Gastroesophageal sphincter (tissue), 4 donors: ENCODE results near the gene WRAP53. TPM values are rescaled to one million over a fixed set of nuclear protein-coding genes. Genes with fewer than 3 reads are reported as not detected.
"Not testable (repeated sequence)": the region's sequence is repeated elsewhere in the genome, so short reads cannot be mapped to it uniquely, and the experiment has no call there.

ENCODE experiments used
- ATAC-seq: fragments of 150-250 bp; one replicate; pipeline ENCODE4 v1.9.1; 2016; ENCODE audit warnings: mild to moderate bottlenecking, moderate library complexity
- H3K27ac ChIP-seq, 4 donors: fragments of 200-600 bp; sonication (generic) in 3 of 4; 1 replicate in 3 of 4; 2 replicates in 1 of 4; pipeline ENCODE4 v1.5.1; 2016 to 2019
- H3K27me3 ChIP-seq: fragments of 200-600 bp; sonication (generic); one replicate; pipeline ENCODE4 v1.5.1; 2019
- H3K36me3 ChIP-seq, 2 donors: fragments of 200-600 bp; sonication (generic); one replicate each; pipeline ENCODE4 v1.5.1; 2019; ENCODE audit warnings: control low read depth in 1 of 2
- H3K4me1 ChIP-seq, 3 donors: fragments of 200-600 bp; sonication (generic); 1 replicate in 2 of 3; 2 replicates in 1 of 3; pipeline ENCODE4 v1.5.1; 2016 to 2019; ENCODE audit warnings: control low read depth in 2 of 3
- H3K4me3 ChIP-seq, 2 donors: fragments of 200-600 bp; sonication (generic); one replicate each; pipeline ENCODE4 v1.5.1; 2019; ENCODE audit warnings: mild to moderate bottlenecking in 1 of 2, moderate library complexity in 1 of 2
- H3K9me3 ChIP-seq, 3 donors: fragments of 200-600 bp; sonication (generic); one replicate each; pipeline ENCODE4 v1.5.1; 2017 to 2019; ENCODE audit warnings: control low read depth in 2 of 3
- CTCF ChIP-seq, 4 experiments: fragments of 200-600 bp in 2 of 4; fragments of 450-650 bp in 2 of 4; sonication (generic) in 1 of 4; IDR thresholded peaks; one replicate each; pipeline ENCODE4 v1.5.1; 2017 to 2019; ENCODE audit warnings: antibody characterized with exemption in 4 of 4, mild to moderate bottlenecking in 2 of 4, moderate library complexity in 2 of 4
- EP300 ChIP-seq: sonication (generic); formaldehyde crosslinking; IDR thresholded peaks from one replicate; pipeline ENCODE4 v1.6.1; 2017; ENCODE audit warnings: antibody characterized with exemption, mild to moderate bottlenecking
- POLR2A ChIP-seq, 2 donors: fragments of 450-650 bp; IDR thresholded peaks; one replicate each; pipeline ENCODE4 v1.6.1; 2017; ENCODE audit warnings: antibody characterized with exemption in 2 of 2, mild to moderate bottlenecking in 2 of 2, moderate library complexity in 1 of 2
- POLR2AphosphoS5 ChIP-seq: sonication (generic); formaldehyde crosslinking; IDR thresholded peaks from one replicate; pipeline ENCODE4 v1.6.1; 2017; ENCODE audit warnings: antibody characterized with exemption
- WGBS, 2 donors: methylation state at CpG; one replicate each; pipeline ENCODE4 v1.1.5; 2018; ENCODE audit warnings: low coverage in 1 of 2; 5-methylcytosine and 5-hydroxymethylcytosine counted together
- total RNA-seq, 4 donors: library from RNA; depleted of rRNA; stranded (reverse); fragments of >200 nt; gene quantifications; one replicate each; pipeline ENCODE4 v1.1.0, GENCODE V29; 2016

The WRAP53 gene
- total RNA-seq, result 1 to 10 TPM; 2.8 to 4.7 (median 3.9) TPM

DNA sequence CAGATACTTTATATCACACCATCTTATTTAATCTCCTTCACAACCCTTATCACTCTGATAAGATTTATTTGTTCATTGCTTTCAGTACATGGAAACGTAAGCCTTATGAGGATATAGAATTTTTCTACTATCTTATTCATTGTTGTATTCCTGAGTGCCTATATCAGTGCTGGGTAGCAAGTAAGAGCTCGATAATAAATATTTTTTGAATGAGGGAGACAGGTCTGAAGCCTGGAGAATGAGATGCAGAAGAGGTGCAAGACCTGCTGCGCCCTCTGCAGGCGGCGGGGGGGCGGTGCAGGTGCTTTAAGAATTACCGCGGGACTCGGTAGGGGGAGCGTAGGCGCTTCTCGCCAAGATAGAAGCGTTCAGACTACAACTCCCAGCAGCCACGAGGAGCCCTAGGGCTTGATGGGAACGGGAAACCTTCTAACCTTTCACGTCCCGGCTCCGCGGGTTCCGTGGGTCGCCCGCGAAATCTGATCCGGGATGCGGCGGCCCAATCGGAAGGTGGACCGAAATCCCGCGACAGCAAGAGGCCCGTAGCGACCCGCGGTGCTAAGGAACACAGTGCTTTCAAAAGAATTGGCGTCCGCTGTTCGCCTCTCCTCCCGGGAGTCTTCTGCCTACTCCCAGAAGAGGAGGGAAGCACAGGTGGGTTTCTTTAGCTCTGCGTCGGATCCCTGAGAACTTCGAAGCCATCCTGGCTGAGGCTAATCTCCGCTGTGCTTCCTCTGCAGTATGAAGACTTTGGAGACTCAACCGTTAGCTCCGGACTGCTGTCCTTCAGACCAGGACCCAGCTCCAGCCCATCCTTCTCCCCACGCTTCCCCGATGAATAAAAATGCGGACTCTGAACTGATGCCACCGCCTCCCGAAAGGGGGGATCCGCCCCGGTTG, at the start of gene WRAP53:
TSS of gene WRAP53 (plus strand) at position 570 of the 900 bp plus-strand sequence. CDS start at position 742, 172 bp downstream.
- H3K27me3 ChIP-seq, result no peaks in the 10 kb centered on the region
- peak within 1 kb of the TSS; percentile 88 to 97 (median 96) for H3K27ac ChIP-seq
- TF ChIP-seq EP300 (no peak), POLR2AphosphoS5 (peak; percentile 73), POLR2A (IDR thresholded peaks at IDR 0.05) (no peak), CTCF (IDR thresholded peaks at IDR 0.05) (peak; percentile 96 to 99 (median 98))
- peaks cover 0 to 26% of the 10 kb centered on the region in 2 donors for H3K36me3 ChIP-seq
- H3K4me1 ChIP-seq, result peaks cover 3 to 42% (median 15%) of the 10 kb centered on the region in 3 donors
- 0% methylated on average over 2 to 12 of the region's 51 CpGs for WGBS, 2 donors
- H3K9me3 ChIP-seq, result no peaks in the 10 kb centered on the region
- peak; percentile 96 for ATAC-seq
- H3K4me3 ChIP-seq, result peak within 1 kb of the TSS; percentile 77 to 84

- H3K36me3 ChIP-seq, result no peaks in the 10 kb centered on the region
- H3K9me3 ChIP-seq, result no peaks in the 10 kb centered on the region
- H3K27me3 ChIP-seq, result peaks cover 12% of the 10 kb centered on the region
- ATAC-seq, result no peak
- no peaks in the 10 kb centered on the region for H3K4me1 ChIP-seq
- WGBS, 2 donors, result 80% methylated on average over 1 of the region's 26 CpGs; no CpG with 5 or more reads in 1 of the 2 donors
- H3K27ac ChIP-seq, result no peak overlapping the region
- no peak for TF ChIP-seq EP300
- no peak for TF ChIP-seq CTCF (IDR thresholded peaks at IDR 0.05)
- TF ChIP-seq POLR2AphosphoS5, result no peak
- H3K4me3 ChIP-seq, result no peak overlapping the region
Measured at GRCh38 chr17:7640783-7641182, 47.5 kb upstream of the WRAP53 start.

DNA sequence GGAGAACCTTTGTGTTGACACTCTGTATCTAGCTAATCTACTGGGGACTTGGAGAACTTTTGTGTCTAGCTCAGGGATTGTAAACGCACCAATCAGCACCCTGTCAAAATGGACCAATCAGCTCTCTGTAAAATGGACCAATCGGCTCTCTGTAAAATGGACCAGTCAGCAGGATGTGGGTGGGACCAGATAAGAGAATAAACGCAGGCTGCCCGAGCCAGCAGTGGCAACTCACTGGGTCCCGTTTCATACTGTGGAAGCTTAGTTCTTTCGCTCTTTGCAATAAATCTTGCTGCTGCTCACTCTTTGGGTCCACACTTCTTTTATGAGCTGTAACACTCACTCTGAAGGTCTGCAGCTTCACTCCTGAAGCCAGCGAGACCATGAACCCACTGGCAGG, 46.6 kb upstream of the WRAP53 start:
- H3K4me1 ChIP-seq, H3K36me3 ChIP-seq, H3K4me3 ChIP-seq, H3K27ac ChIP-seq, H3K9me3 ChIP-seq, ATAC-seq: not testable (repeated sequence)
- peaks cover 12% of the 10 kb centered on the region for H3K27me3 ChIP-seq
- WGBS, 2 donors, result 66 to 69% methylated on average over 4 to 6 of the region's 7 CpGs

DNA sequence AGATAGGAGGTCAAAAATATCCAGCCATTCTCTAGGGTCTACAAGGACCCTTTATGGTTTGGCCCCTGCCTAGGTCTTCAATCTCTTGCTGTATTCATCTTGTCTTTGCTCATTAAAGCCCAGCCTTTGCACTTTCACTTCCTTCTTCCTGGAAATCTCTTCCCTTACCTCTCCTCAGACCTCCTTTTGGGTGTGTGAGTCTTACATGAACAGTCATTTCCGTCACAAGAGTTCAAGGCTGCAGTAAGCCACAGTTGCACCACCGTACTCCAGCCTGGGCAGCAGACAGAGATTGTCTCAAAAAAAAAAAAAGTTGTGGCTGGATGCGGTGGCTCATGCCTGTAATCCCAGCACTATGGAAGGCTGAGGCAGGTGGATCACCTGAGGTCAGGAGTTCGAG, 43.5 kb upstream of the WRAP53 start:
- 80% methylated on average over 1 of the region's 4 CpGs; no CpG with 5 or more reads in 1 of the 2 donors for WGBS, 2 donors

DNA sequence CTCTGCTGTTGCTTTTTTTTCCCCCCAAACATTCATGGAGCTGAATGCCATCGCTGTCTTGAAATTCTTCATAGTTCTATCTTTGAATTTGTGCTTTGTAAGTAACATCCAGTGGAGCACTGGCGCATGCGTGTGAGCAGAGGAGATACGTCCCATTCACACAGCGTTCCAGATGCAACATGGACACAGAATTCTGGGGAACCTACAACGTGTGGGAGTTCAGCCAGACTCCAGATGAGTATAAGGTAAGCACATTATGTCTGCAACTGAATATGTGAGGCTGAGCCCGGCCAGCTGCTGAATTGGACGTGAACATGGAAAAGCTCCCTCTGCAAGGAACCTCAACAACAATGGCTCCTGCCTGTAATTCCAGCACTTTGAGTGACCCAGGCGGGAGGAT, 41.8 kb upstream of the WRAP53 start:
- no peak overlapping the region for H3K4me3 ChIP-seq
- 34% methylated on average over 3 of the region's 9 CpGs; no CpG with 5 or more reads in 1 of the 2 donors for WGBS, 2 donors
- no peak for ATAC-seq
- H3K27me3 ChIP-seq, result peaks cover 48% of the 10 kb centered on the region
- H3K9me3 ChIP-seq, result no peaks in the 10 kb centered on the region
- no peak overlapping the region for H3K27ac ChIP-seq
- peaks cover 0 to 17% (median 14%) of the 10 kb centered on the region in 3 donors for H3K4me1 ChIP-seq
- TF ChIP-seq EP300 (no peak), CTCF (IDR thresholded peaks at IDR 0.05) (no peak), POLR2A (IDR thresholded peaks at IDR 0.05) (no peak), POLR2AphosphoS5 (no peak)
- H3K36me3 ChIP-seq, result no peaks in the 10 kb centered on the region

More for the DNA sequence above, 43.5 kb upstream of the WRAP53 start:
- H3K4me1 ChIP-seq, result no peaks in the 10 kb centered on the region
- H3K27ac ChIP-seq, result no peak overlapping the region
- TF ChIP-seq POLR2A (IDR thresholded peaks at IDR 0.05), result no peak
- TF ChIP-seq EP300, result no peak
- no peaks in the 10 kb centered on the region for H3K36me3 ChIP-seq
- H3K4me3 ChIP-seq, result no peak overlapping the region
- ATAC-seq, result no peak
- H3K27me3 ChIP-seq, result peaks cover 32% of the 10 kb centered on the region
- H3K9me3 ChIP-seq, result no peaks in the 10 kb centered on the region

DNA sequence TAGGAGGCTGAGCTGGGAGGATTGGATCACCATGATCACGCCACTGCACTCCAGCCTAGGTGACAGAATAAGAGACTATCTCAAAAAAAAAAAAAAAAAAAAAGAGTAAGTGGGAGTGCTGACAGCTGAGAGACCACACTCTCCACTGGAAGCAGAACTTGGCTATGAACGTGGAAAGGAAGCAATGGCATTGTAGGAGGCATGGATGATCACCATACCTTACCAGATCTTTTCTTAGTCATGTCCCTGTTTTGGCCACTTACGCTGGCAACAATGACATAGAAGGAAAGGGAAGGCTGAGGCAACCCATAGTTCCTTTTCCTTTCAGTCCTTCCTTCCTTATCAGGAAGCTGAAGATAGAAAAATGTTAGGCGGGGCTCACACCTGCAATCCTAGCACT, 41.3 kb upstream of the WRAP53 start:
- peaks cover 0 to 22% (median 18%) of the 10 kb centered on the region in 3 donors for H3K4me1 ChIP-seq
- peaks cover 54% of the 10 kb centered on the region for H3K27me3 ChIP-seq
- TF ChIP-seq CTCF (IDR thresholded peaks at IDR 0.05), result no peak
- TF ChIP-seq POLR2A (IDR thresholded peaks at IDR 0.05), result no peak
- no peak for TF ChIP-seq EP300
- no peak for TF ChIP-seq POLR2AphosphoS5
- no peak for ATAC-seq
- no peak overlapping the region for H3K4me3 ChIP-seq
- no peaks in the 10 kb centered on the region for H3K9me3 ChIP-seq
- WGBS, 2 donors, result 50 to 58% methylated on average over 2 of the region's 4 CpGs
- H3K36me3 ChIP-seq, result no peaks in the 10 kb centered on the region
- no peak overlapping the region for H3K27ac ChIP-seq
